ENCODE results near the gene UBC.

The UBC gene

GRCh38 chr12:124864326-124864752 is 50.1 kb downstream of the UBC start:
- DNase-seq (ENCODE audit: low spot score): no peak

- DNase-seq (ENCODE audit: low spot score): peak; percentile 78
Measured at GRCh38 chr12:124863416-124864325, 50.8 kb downstream of the UBC start, which contains the start of gene SCARB1. Gene SCARB1 (minus strand): TSS chr12:124863864. CDS start chr12:124863720, 144 bp downstream.

GRCh38 chr12:124862768-124863415 is 51.6 kb downstream of the UBC start:
- no peak for DNase-seq (ENCODE audit: low spot score)

- no peak for DNase-seq (ENCODE audit: low spot score)
Measured at GRCh38 chr12:124861898-124862676, 52.4 kb downstream of the UBC start.

Small RNA genes within 50 kb of the gene (small RNA-seq; reads per million reads assigned to genes)
- gene MIR5188 (0 reads per million in 2 experiments), gene RNU6-927P (0 to 0.04 reads per million in 2 experiments)

Data from SK-N-DZ (cell line).